Prostate gland (tissue), 2 donors: ENCODE data around the gene BMX. TPM values are rescaled to one million over a fixed set of nuclear protein-coding genes. Genes with fewer than 3 reads are reported as not detected.

Experiments used
- DNase-seq: peaks from one replicate; pipeline ENCODE4 v3.0.0-alpha.2; 2019; ENCODE audit warnings: low spot score
- H3K27ac ChIP-seq, 2 donors: fragments of 200-600 bp; sonication (generic); 2 replicates each; pipeline ENCODE4 v1.5.1; 2017 to 2019
- H3K27me3 ChIP-seq: fragments of 200-600 bp; sonication (generic); replicated peaks from 2 replicates; pipeline ENCODE4 v1.5.1; 2019; ENCODE audit not compliant: insufficient read depth
- H3K36me3 ChIP-seq, 2 donors: fragments of 200-600 bp; sonication (generic); 1 replicate in 1 of 2; 2 replicates in 1 of 2; pipeline versions ENCODE4 v1.5.1 to v1.8.1; 2017 to 2019
- H3K4me1 ChIP-seq: fragments of 200-600 bp; sonication (generic); replicated peaks from 2 replicates; pipeline ENCODE4 v1.5.1; 2019
- H3K4me3 ChIP-seq, 2 donors: fragments of 200-600 bp; sonication (generic); 2 replicates each; pipeline ENCODE4 v1.5.1; 2017 to 2019
- H3K9me3 ChIP-seq: fragments of 200-600 bp; sonication (generic); 2 replicates; pipeline ENCODE4 v1.5.1; 2017
- CTCF ChIP-seq, 4 experiments: fragments of 200-600 bp in 2 of 4; fragments of 450-650 bp in 2 of 4; sonication (generic) in 2 of 4; IDR thresholded peaks; 1 replicate in 3 of 4; 2 replicates in 1 of 4; pipeline ENCODE4 v1.5.1; 2016 to 2019; ENCODE audit warnings: antibody characterized with exemption in 4 of 4, mild to moderate bottlenecking in 2 of 4, moderate library complexity in 2 of 4
- POLR2A ChIP-seq: fragments of 450-650 bp; IDR thresholded peaks from one replicate; pipeline ENCODE4 v1.6.1; 2016; ENCODE audit warnings: antibody characterized with exemption, mild to moderate bottlenecking
- POLR2AphosphoS5 ChIP-seq: sonication (generic); formaldehyde crosslinking; IDR thresholded peaks from one replicate; pipeline ENCODE4 v1.6.1; 2017; ENCODE audit warnings: antibody characterized with exemption
- WGBS: methylation state at CpG from one replicate; pipeline ENCODE4 v1.1.5; 2018; 5-methylcytosine and 5-hydroxymethylcytosine counted together
- intact Hi-C: fragments of 100-400 bp; cut with DNase I; formaldehyde crosslinking; loops from one replicate; pipeline ENCODE4 v1.14.2; 2022
- total RNA-seq, 2 donors: library from RNA; depleted of rRNA; stranded (reverse); fragments of >200 nt; gene quantifications; one replicate each; pipeline ENCODE4 v1.1.0, GENCODE V29; 2016

Gene BMX
- total RNA-seq, 2 donors from 2014 or later = 0.14 to 1.2 TPM

GRCh38 chrX:15498741-15499140 lies 1.9 kb upstream of the BMX start:
- H3K4me1 ChIP-seq = no peaks in the 10 kb centered on the region
- H3K27ac ChIP-seq = no peak overlapping the region
- H3K36me3 ChIP-seq = no peaks in the 10 kb centered on the region
- WGBS = 81% methylated on average over 2 of the region's 2 CpGs
- H3K27me3 ChIP-seq = no peaks in the 10 kb centered on the region
- H3K9me3 ChIP-seq = no peaks in the 10 kb centered on the region
- intact Hi-C loops = loop anchor here (10.0 kb wide), 1 partner anchor 176 kb away; no protein-coding TSS in a partner anchor
- H3K4me3 ChIP-seq = no peak overlapping the region
- TF ChIP-seq POLR2A (no peak), POLR2AphosphoS5 (no peak), CTCF (IDR thresholded peaks at IDR 0.05) (no peak)
- no peak for DNase-seq

- intact Hi-C loops = loop anchor here (10.0 kb wide), 1 partner anchor 175 kb away; no protein-coding TSS in a partner anchor
Measured at GRCh38 chrX:15499976-15500375, 631 bp upstream of the BMX start.

GRCh38 chrX:15501506-15501905 lies 899 bp downstream of the BMX start:
- no peaks in the 10 kb centered on the region for H3K36me3 ChIP-seq
- DNase-seq = no peak
- H3K27me3 ChIP-seq = no peaks in the 10 kb centered on the region
- no peaks in the 10 kb centered on the region for H3K9me3 ChIP-seq
- no peaks in the 10 kb centered on the region for H3K4me1 ChIP-seq
- TF ChIP-seq POLR2AphosphoS5 = no peak
- TF ChIP-seq POLR2A = no peak
- no peak for TF ChIP-seq CTCF (IDR thresholded peaks at IDR 0.05)
- H3K4me3 ChIP-seq = no peak overlapping the region
- no peak overlapping the region for H3K27ac ChIP-seq
- 92% methylated on average over 9 of the region's 9 CpGs for WGBS
- intact Hi-C loops = no loop called here

More at GRCh38 chrX:15499976-15500375, 631 bp upstream of the BMX start:
- no peak for DNase-seq
- Histone ChIP-seq H3K4me1 (no peaks in the 10 kb centered on the region), H3K27ac (no peak overlapping the region), H3K4me3 (no peak overlapping the region), H3K27me3 (no peaks in the 10 kb centered on the region), H3K36me3 (no peaks in the 10 kb centered on the region), H3K9me3 (no peaks in the 10 kb centered on the region)
- TF ChIP-seq POLR2A = no peak
- no peak for TF ChIP-seq CTCF (IDR thresholded peaks at IDR 0.05)
- no peak for TF ChIP-seq POLR2AphosphoS5
- WGBS = 62% methylated on average over 3 of the region's 3 CpGs

- intact Hi-C loops = no loop called here
- Histone ChIP-seq H3K27ac (no peak overlapping the region), H3K9me3 (no peaks in the 10 kb centered on the region), H3K36me3 (no peaks in the 10 kb centered on the region), H3K4me1 (no peaks in the 10 kb centered on the region), H3K4me3 (no peak overlapping the region), H3K27me3 (no peaks in the 10 kb centered on the region)
- TF ChIP-seq POLR2A = no peak
- no peak for TF ChIP-seq POLR2AphosphoS5
- TF ChIP-seq CTCF (IDR thresholded peaks at IDR 0.05) = no peak
- DNase-seq = no peak
- 75% methylated on average over 1 of the region's 1 CpG for WGBS
Measured at GRCh38 chrX:15504661-15505060, 4.1 kb downstream of the BMX start.

- WGBS = 68% methylated on average over 3 of the region's 3 CpGs
- no peaks in the 10 kb centered on the region for H3K36me3 ChIP-seq
- H3K4me3 ChIP-seq = no peak overlapping the region
- H3K27me3 ChIP-seq = no peaks in the 10 kb centered on the region
- TF ChIP-seq CTCF (IDR thresholded peaks at IDR 0.05) (no peak), POLR2AphosphoS5 (no peak), POLR2A (no peak)
- no peaks in the 10 kb centered on the region for H3K4me1 ChIP-seq
- no peaks in the 10 kb centered on the region for H3K9me3 ChIP-seq
- H3K27ac ChIP-seq = no peak overlapping the region
- intact Hi-C loops = no loop called here
- no peak for DNase-seq
Measured at GRCh38 chrX:15505101-15505500, 4.5 kb downstream of the BMX start.
